GM12878 (cell line): ENCODE data around the gene CYTH3.

Source experiments
- CTCF ChIP-seq, 3 experiments: IDR thresholded peaks in 2 of 3; conservative IDR thresholded peaks in 1 of 3; 2 replicates each; pipeline ENCODE4 v1.5.1; 2011; ENCODE audit warnings: low read depth in 3 of 3, low read length in 3 of 3, mild to moderate bottlenecking in 3 of 3, control low read depth in 2 of 3, moderate library complexity in 2 of 3, inconsistent platforms in 1 of 3, mixed read lengths in 1 of 3; ENCODE audit not compliant: control insufficient read depth in 2 of 3, insufficient read depth in 1 of 3; ENCODE audit errors: extremely low read depth in 1 of 3
- EP300 ChIP-seq, 2 experiments: fragments of 150-350 bp in 1 of 2; IDR thresholded peaks; 2 replicates each; pipeline ENCODE4 v1.6.1; 2011 to 2012; ENCODE audit warnings: low read depth in 2 of 2, low read length in 2 of 2, borderline replicate concordance in 1 of 2, improper control_type of control experiment in 1 of 2, inconsistent platforms in 1 of 2; ENCODE audit not compliant: control insufficient read depth in 1 of 2
- ETV6 ChIP-seq, 2 experiments: fragments of 450-650 bp in 1 of 2; IDR thresholded peaks in 1 of 2; conservative IDR thresholded peaks in 1 of 2; 2 replicates each; pipeline ENCODE4 v1.6.1; 2014; ENCODE audit warnings: antibody characterized with exemption in 1 of 2, borderline replicate concordance in 1 of 2, low read depth in 1 of 2, mild to moderate bottlenecking in 1 of 2, moderate library complexity in 1 of 2
- EZH2 ChIP-seq: IDR thresholded peaks from 2 replicates; pipeline ENCODE4 v1.6.1; 2012; ENCODE audit warnings: low read depth, mild to moderate bottlenecking, control low read depth, inconsistent platforms, low read length, borderline replicate concordance; ENCODE audit not compliant: control insufficient read depth
- GATAD2B ChIP-seq: fragments of 450-650 bp; conservative IDR thresholded peaks from 2 replicates; pipeline ENCODE4 v1.6.1; 2017; ENCODE audit warnings: low read depth, mild to moderate bottlenecking, moderate library complexity
- JUND ChIP-seq: IDR thresholded peaks from 2 replicates; pipeline ENCODE4 v1.6.1; 2012; ENCODE audit warnings: low read depth, mild to moderate bottlenecking, low read length, improper control_type of control experiment, moderate library complexity
- POLR2A ChIP-seq: IDR thresholded peaks from 2 replicates; pipeline ENCODE4 v1.6.1; 2011; ENCODE audit warnings: low read depth, mild to moderate bottlenecking, low read length
- SIN3A ChIP-seq: IDR thresholded peaks from 2 replicates; pipeline ENCODE4 v1.6.1; 2012; ENCODE audit warnings: low read depth, low read length, improper control_type of control experiment
- YY1 ChIP-seq: IDR thresholded peaks from 2 replicates; pipeline ENCODE4 v1.6.1; 2011; ENCODE audit warnings: low read depth, mild to moderate bottlenecking, low read length
- ZNF207 ChIP-seq: fragments of 450-650 bp; IDR thresholded peaks from 2 replicates; pipeline ENCODE4 v1.6.1; 2014; ENCODE audit warnings: antibody characterized with exemption, mild to moderate bottlenecking, borderline replicate concordance

- TF ChIP-seq CTCF (IDR thresholded peaks at IDR 0.05 in 2 of 3, conservative IDR thresholded peaks at IDR 0.05 in 1 of 3; ENCODE audit: control insufficient read depth in 2 of 3, extremely low read depth in 1 of 3, insufficient read depth in 1 of 3, low read depth in 3 of 3, low read length in 3 of 3): no peak
- TF ChIP-seq YY1: no peak
- TF ChIP-seq ZNF207: no peak
- TF ChIP-seq POLR2A: no peak
- no peak for TF ChIP-seq SIN3A
- TF ChIP-seq GATAD2B: no peak
- no peak for TF ChIP-seq JUND
- TF ChIP-seq ETV6 (conservative IDR thresholded peaks at IDR 0.05 in 1 of 2, IDR thresholded peaks at IDR 0.05 in 1 of 2; ENCODE audit: borderline replicate concordance in 1 of 2, low read depth in 1 of 2): no peak
- TF ChIP-seq EZH2: no peak
- no peak for TF ChIP-seq EP300 (IDR thresholded peaks at IDR 0.05; ENCODE audit: borderline replicate concordance in 1 of 2, control insufficient read depth in 1 of 2, low read depth in 2 of 2, low read length in 2 of 2)
These were observed 139.2 kb downstream of the CYTH3 start for GRCh38 chr7:6133249-6133648.
